Gastrocnemius medialis (tissue), 4 donors: Measurements from ENCODE around the gene IFFO2.

Experiments used
- CTCF ChIP-seq, 5 experiments: fragments of 450-650 bp in 3 of 5; fragments of 200-600 bp in 2 of 5; sonication (generic) in 2 of 5; IDR thresholded peaks in 4 of 5; conservative IDR thresholded peaks in 1 of 5; 1 replicate in 4 of 5; 2 replicates in 1 of 5; pipeline ENCODE4 v1.5.1; 2016 to 2019; ENCODE audit warnings: antibody characterized with exemption in 5 of 5, mild to moderate bottlenecking in 3 of 5, moderate library complexity in 3 of 5
- POLR2A ChIP-seq, 2 donors: fragments of 450-650 bp; IDR thresholded peaks; one replicate each; pipeline ENCODE4 v1.6.1; 2017; ENCODE audit warnings: antibody characterized with exemption in 2 of 2, mild to moderate bottlenecking in 2 of 2, moderate library complexity in 2 of 2

GRCh38 chr1:18965206-18966173 is 9.0 kb upstream of the IFFO2 start:
- no peak for TF ChIP-seq POLR2A (IDR thresholded peaks at IDR 0.05)
- no peak for TF ChIP-seq CTCF (IDR thresholded peaks at IDR 0.05 in 4 of 5, conservative IDR thresholded peaks at IDR 0.05 in 1 of 5)
